Measurements from ENCODE around the gene ZNF346.
"Not testable (repeated sequence)": the region's sequence is repeated elsewhere in the genome, so short reads cannot be mapped to it uniquely, and the experiment has no call there.

The ZNF346 gene

GRCh38 chr5:177006265-177006972, 16.1 kb upstream of the ZNF346 start, which contains the start of gene UIMC1:
UIMC1 (minus strand) TSS chr5:177006779; CDS start chr5:176982615, 24,164 bp downstream.
- peak; percentile 94 for DNase-seq

DNA sequence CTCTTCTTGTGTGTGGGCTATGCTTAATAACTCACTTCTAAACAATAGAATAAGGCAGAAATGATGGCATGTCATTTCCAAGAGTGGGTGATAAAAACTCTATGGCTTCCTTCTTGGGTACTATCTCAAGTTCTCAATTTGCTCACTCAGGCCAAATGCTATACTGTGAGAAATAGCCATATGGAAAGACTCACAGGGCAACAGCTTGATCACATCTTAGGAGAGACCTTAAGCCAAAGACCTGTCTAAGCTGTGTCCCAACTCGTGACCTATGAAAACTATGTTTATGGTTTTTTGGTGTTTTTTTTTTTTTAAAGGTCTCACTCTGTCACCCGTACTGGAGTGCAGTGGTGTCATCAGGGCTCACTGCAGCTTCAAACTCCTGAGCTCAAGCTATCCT, 13.8 kb upstream of the ZNF346 start:
- DNase-seq = no peak

DNA sequence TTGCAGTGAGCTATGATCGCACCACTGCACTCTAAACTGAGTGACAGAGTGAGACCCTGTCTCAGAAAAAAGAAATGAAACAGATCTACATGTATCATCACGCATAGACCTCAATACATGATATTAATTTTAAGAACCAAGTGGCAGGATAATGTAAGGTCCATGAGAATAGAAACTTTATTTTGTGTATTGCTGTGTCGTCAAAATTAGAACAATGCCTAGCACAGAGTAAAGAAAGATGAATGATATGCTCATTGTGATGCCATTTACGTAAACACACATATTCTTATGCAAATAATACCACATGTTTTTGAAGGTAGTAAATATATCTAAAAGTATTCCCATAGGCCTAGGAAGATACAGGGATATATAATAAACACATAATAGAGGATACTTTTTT, 12.3 kb upstream of the ZNF346 start:
- DNase-seq = no peak

DNA sequence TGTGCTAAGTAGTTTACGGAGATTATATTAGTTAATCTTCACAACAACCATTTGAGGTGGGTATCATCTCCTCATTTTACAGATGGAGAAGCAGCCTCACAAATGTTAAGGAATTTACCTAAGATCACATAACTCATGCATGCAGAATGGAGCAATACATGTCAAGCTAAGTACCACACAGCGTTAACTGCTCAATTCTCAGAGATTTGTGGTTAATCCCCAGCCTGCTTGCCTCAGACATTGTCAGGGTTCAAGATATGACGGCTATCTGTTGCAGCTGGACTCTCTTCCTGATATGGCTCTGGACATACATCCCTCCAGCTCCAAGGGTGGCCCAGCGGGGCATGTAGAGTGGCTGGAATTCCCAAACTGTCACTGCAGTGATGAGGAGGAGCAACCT, 7.3 kb upstream of the ZNF346 start:
- no peak for DNase-seq

- no peak for DNase-seq
Measured at GRCh38 chr5:177018341-177018740, 4.2 kb upstream of the ZNF346 start.

GRCh38 chr5:177020033-177020432, 2.5 kb upstream of the ZNF346 start:
- no peak for DNase-seq

- no peak for DNase-seq
Measured at GRCh38 chr5:177023303-177023664, 788 bp downstream of the ZNF346 start.

- no peak for DNase-seq
Measured at GRCh38 chr5:177024559-177024958, 2.1 kb downstream of the ZNF346 start.

DNA sequence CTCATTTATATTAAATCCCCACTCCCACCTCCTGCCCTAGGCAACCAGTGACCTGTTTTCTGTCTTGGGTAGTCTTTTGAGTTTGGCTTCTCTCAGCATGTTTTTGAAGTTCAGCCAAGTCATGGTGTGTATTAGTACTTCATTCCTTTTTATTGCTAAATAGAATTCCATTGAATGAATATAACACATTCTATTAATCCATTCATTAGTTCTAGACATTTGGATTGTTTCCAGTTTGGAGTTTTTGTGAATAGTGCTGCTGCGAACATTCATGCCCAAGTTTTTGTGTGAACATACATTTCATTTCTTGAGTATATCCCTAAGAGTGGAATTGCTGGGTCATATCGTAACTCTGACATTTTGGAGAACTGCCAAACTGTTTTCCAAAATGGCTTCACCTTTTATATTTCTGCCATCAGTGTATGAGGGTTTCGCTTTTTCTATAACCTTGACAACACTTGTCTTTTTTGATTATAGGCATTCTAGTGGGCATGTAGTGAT, 2.7 kb downstream of the ZNF346 start:
- no peak for DNase-seq

- DNase-seq = no peak
Measured at GRCh38 chr5:177027665-177028064, 5.2 kb downstream of the ZNF346 start.

DNA sequence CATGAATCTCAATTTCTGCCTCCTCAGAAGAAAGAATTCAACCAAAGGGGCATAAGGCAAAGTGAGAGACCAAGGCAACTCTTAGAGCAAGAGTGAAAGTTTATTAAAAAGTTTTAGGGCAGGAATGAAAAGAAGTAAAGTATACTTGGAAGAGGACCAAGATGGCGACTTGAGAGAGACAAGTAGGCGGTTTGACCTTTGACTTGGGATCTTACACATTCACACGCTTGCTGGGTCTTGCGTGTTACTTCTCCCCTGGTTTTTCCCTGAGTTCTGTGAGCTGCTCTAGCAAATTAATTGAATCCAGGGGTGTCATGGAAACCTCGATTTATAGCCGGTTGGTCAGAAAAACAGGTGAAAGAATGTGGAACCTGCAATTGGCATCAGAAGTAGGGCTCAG, 7.0 kb downstream of the ZNF346 start:
- no peak for DNase-seq

- no peak for DNase-seq
Measured at GRCh38 chr5:177035976-177036375, 13.5 kb downstream of the ZNF346 start.

- no peak for DNase-seq
Measured at GRCh38 chr5:177036443-177036842, 13.9 kb downstream of the ZNF346 start.

- no peak for DNase-seq
Measured at GRCh38 chr5:177036921-177037320, 14.4 kb downstream of the ZNF346 start.

- DNase-seq = no peak
Measured at GRCh38 chr5:177040814-177041420, 18.4 kb downstream of the ZNF346 start.

DNA sequence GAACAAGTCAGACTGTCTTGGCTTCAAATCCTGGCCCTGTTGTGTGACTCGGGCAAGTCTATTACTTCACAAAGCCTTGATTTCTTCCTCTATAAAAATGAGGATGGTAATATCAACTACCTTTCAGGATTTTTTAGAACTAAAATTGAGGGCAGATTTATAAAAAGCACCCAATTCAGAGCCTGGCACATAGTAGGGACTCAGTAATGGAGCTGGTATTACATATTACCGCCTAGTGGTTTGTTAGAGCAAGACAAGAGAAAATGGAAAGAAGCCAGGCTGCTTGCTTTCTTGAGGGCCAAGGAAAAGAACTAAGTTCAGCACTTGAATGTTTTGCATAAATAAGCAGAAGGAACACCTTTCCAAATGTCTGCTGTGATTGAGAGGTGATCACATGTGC, 19.4 kb downstream of the ZNF346 start:
- no peak for DNase-seq

DNA sequence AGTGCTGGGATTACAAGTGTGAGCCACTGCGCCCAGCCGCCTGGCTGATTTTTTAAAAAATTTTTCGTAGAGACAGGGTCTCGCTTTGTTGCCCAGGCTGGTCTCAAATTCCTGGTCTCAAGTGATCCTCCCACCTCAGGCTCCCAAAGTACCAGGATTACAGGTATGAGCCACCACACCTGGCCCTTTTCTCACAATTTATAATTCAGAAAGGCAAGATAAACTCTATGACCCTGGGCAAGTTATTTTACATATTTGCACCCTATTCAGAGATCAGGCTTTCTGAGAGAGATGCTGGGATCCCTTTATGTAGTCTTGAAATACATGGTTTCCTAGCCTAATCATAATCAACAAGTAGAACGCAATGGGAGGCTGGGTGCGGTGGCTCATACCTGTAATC, 20.6 kb downstream of the ZNF346 start:
- DNase-seq = no peak

DNA sequence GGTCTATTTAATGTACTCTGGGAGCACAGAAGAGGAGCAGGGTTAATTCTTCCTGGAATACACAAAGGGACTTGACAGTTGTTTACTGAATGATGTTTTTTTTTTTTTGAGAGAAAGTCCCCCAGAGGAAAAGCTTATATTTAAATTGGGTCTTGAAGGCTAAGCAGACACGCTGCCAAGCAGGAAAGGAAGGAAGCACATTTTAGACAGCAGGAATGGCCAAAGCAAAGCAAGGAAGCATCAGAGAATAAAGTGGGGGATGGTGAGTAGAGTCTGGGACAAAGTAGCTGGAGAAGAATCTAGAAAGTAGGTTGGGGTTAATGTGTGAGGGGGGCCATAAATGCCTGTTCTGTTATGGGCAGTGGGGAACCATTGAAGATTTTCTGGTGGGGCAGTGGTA, 21.5 kb downstream of the ZNF346 start:
- DNase-seq = no peak

GRCh38 chr5:177044641-177045040, 22.1 kb downstream of the ZNF346 start:
- no peak for DNase-seq

DNA sequence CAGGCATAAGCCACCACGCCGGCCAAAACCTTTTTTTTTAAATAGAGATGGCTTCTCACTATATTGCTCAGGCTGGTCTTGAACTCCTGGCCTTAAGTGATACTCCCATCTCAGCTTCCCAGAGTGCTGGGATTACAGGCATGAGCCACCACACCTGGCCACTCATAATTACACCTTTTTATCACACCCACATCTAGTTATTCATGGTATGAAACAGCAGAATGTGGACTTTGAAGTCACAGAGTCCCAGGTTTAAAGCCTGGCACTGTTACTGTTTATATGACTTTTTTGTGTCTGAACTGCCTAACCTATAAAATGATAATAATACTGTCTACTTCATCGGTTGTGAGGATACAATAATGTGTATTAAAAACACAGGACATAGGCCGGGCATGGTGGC, 23.1 kb downstream of the ZNF346 start:
- DNase-seq = no peak

- not testable (repeated sequence) for DNase-seq
Measured at GRCh38 chr5:177048531-177048930, 26.0 kb downstream of the ZNF346 start.

DNA sequence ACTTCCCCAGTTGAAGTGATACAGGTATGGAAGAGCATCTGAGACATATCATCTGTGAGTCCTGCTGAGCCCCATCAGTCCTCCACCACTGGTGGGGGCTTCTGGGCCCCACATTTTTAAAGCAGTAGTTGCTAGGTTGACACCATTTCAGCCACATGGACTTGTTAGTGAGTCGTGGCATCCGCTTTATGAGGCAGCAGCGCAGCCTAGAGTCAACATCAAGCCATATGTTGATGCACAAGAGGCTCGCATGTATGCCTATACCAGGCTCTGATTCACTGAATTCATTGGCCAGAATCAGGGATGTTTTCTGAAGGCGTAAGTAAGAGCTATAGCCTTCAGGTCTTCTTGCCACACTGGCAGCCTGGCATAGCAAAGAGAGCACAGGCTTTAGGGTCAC, 26.8 kb downstream of the ZNF346 start:
- DNase-seq = no peak

DNA sequence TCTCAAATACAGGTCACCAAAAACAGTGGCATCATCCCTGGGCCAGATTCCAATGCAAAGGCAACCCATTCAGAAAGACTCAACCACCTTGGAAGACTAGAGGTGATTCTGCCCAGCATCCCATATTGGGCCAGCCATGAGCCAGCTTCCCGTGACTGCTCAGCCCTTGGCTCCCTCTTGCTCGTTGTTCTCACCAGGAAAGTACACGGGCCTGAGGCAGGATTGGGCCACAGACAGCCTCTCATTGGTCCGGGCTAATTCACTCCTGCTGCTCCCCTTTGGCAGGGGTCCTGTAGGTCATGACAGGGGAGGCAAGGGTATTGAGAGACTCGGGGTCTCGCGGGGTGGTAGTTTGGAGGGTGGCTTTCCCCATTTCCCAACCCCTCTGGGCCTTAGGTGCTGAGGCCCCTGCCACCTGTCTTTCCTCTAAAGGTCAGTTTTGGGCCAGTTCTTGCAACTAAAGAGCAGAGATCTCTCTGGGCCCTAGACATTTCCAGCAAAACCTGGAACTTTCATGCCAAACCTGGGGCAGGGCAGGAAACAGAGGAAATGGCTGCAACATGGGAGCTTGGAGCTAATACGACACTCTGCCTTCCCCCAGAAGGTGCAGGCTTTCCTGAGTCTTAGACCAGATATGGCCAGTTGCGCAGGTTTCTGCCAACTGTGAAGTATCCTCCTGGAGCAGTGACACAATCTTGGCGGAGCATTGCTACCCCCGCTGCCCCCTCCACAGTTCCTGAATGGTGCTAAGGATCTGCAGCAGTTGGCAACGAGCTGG, 42.2 kb downstream of the ZNF346 start:
- DNase-seq = no peak
